Measurements from ENCODE around the gene BAZ2A.
"Not testable (repeated sequence)": the region's sequence is repeated elsewhere in the genome, so short reads cannot be mapped to it uniquely, and the experiment has no call there.

The BAZ2A gene

GRCh38 chr12:56593909-56594621 lies 36.1 kb downstream of the BAZ2A start:
- DNase-seq = peak; percentile 50

GRCh38 chr12:56591961-56592360 lies 38.2 kb downstream of the BAZ2A start:
- no peak for DNase-seq

- peak; percentile 64 for DNase-seq
These were observed 39.0 kb downstream of the BAZ2A start for GRCh38 chr12:56591126-56591525.

- DNase-seq = peak; percentile 5
These were observed 39.8 kb downstream of the BAZ2A start for GRCh38 chr12:56590237-56590830.

GRCh38 chr12:56589783-56590182 lies 40.3 kb downstream of the BAZ2A start:
- no peak for DNase-seq

- no peak for DNase-seq
These were observed 45.0 kb downstream of the BAZ2A start for GRCh38 chr12:56585098-56585497.

- no peak for DNase-seq
These were observed 48.5 kb downstream of the BAZ2A start for GRCh38 chr12:56581418-56582145.

GRCh38 chr12:56578983-56579546 lies 51.1 kb downstream of the BAZ2A start:
- DNase-seq = no peak

GRCh38 chr12:56577248-56577647 lies 52.9 kb downstream of the BAZ2A start:
- not testable (repeated sequence) for DNase-seq

GRCh38 chr12:56574210-56574609 lies 55.9 kb downstream of the BAZ2A start:
- DNase-seq = no peak

- no peak for DNase-seq
These were observed 57.8 kb downstream of the BAZ2A start for GRCh38 chr12:56572288-56572687.

- DNase-seq = no peak
These were observed 59.0 kb downstream of the BAZ2A start for GRCh38 chr12:56571121-56571520.

GRCh38 chr12:56568146-56568545 lies 62.0 kb downstream of the BAZ2A start:
- no peak for DNase-seq

GRCh38 chr12:56565510-56566101 lies 64.5 kb downstream of the BAZ2A start:
- no peak for DNase-seq

- no peak for DNase-seq
These were observed 79.1 kb downstream of the BAZ2A start for GRCh38 chr12:56551070-56551469.

- no peak for DNase-seq
These were observed 83.4 kb downstream of the BAZ2A start for GRCh38 chr12:56546680-56547079.

All from NCI-H345 (cell line).